ENCODE measurements around the gene METTL4.
"Not testable (repeated sequence)": the region's sequence is repeated elsewhere in the genome, so short reads cannot be mapped to it uniquely, and the experiment has no call there.

METTL4 gene

DNA sequence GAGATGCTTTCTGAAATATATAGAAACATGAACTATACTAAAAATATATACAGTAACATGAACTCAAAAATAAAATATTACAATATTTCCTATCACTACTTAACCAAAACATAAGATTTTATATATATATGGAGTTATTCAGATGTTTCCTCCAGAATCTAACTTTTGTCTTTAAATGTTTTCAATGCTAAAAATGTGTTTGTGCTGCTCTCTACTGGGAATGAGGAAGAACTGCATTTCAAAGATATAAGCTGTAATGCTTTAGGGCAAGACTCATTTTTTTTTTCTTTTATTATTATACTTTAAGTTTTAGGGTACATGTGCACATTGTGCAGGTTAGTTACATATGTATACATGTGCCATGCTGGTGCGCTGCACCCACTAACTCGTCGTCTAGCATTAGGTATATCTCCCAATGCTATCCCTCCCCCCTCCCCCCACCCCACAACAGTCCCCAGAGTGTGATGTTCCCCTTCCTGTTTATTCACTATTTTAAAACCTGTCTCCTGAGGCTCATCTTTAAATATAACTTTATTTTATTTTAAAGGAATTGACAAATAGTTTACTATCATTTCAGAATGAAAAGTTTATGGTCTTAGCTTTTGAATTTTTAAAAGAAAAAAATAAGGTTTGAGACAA is 29.3 kb downstream of the METTL4 start:
- not testable (repeated sequence) for H3K36me3 ChIP-seq; H3K4me3 ChIP-seq (ENCODE audit: low read depth, low read length); H3K27me3 ChIP-seq; H3K9me3 ChIP-seq; H3K4me1 ChIP-seq; DNase-seq
- TF ChIP-seq, protein P1, sequence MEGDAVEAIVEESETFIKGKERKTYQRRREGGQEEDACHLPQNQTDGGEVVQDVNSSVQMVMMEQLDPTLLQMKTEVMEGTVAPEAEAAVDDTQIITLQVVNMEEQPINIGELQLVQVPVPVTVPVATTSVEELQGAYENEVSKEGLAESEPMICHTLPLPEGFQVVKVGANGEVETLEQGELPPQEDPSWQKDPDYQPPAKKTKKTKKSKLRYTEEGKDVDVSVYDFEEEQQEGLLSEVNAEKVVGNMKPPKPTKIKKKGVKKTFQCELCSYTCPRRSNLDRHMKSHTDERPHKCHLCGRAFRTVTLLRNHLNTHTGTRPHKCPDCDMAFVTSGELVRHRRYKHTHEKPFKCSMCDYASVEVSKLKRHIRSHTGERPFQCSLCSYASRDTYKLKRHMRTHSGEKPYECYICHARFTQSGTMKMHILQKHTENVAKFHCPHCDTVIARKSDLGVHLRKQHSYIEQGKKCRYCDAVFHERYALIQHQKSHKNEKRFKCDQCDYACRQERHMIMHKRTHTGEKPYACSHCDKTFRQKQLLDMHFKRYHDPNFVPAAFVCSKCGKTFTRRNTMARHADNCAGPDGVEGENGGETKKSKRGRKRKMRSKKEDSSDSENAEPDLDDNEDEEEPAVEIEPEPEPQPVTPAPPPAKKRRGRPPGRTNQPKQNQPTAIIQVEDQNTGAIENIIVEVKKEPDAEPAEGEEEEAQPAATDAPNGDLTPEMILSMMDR (IDR thresholded peaks at IDR 0.05; ENCODE audit: low read depth, low read length) = peak; percentile 38

DNA sequence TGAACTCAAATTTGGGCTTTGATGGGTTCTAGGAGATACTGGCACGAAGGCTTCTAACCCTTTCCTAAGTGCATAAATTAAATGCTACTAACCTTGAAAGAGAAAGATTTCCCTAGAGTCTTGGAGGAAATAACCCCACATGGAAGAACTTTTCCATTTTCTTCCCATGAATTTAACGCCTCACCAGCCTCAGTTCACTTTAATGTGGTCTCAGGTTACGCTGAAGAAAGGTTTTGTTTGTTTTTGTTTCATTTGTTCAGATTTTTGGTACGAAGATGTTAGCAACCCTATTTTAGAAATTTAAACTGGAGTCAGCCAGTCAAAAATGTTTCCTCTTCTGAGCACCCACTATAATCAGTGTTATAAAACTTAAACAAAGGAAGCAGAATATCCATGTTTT is 30.7 kb downstream of the METTL4 start:
- H3K4me1 ChIP-seq = no peaks in the 10 kb centered on the region
- H3K9me3 ChIP-seq = no peaks in the 10 kb centered on the region
- DNase-seq = no peak
- TF ChIP-seq, protein P1 (IDR thresholded peaks at IDR 0.05; ENCODE audit: low read depth, low read length) = no peak
- H3K36me3 ChIP-seq = no peaks in the 10 kb centered on the region
- no peaks in the 10 kb centered on the region for H3K27me3 ChIP-seq
- H3K4me3 ChIP-seq (ENCODE audit: low read depth, low read length) = no peak overlapping the region

DNA sequence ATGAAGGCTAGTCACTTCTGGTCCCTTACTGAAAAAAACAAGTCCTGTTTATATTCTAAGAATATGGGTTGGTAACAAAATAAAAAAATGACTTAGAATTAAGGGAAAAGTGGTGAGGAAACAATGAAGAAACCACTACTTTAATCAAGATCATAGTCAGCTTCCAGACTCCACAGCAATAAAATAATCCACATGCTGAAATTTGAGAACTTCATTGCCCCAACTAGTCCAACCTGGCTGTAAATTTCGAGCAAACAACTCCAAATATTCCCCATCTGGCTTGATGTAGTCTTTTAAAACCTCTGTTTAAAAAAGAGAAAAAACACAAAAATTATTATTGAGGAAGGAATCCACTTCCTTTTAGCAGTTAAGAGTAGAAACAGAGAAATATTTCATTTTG is 32.5 kb downstream of the METTL4 start:
- DNase-seq = no peak
- H3K4me3 ChIP-seq (ENCODE audit: low read depth, low read length) = no peak overlapping the region
- H3K9me3 ChIP-seq = no peaks in the 10 kb centered on the region
- H3K4me1 ChIP-seq = no peaks in the 10 kb centered on the region
- no peaks in the 10 kb centered on the region for H3K36me3 ChIP-seq
- H3K27me3 ChIP-seq = no peaks in the 10 kb centered on the region
- TF ChIP-seq, protein P1 (IDR thresholded peaks at IDR 0.05; ENCODE audit: low read depth, low read length) = no peak

DNA sequence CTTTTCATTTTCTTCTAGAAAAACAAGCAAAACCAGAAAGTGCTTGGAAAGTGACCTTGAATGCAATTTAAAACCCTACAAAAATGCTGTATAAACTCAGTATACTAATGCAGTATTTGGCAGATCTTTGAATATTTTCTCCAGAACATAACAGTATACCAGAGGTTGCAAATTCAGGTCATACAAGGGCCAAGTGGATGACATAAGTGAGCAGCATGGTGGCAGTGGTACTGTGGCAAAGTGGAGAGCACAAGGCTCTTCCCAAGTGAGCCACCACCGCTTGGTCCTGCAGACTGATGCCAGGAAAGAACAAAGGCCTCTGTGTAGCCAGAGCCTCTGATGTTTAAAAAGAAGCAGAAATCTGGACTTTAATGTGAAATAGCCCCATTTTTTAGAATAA is 33.1 kb downstream of the METTL4 start:
- no peak for DNase-seq
- Histone ChIP-seq H3K4me3 (ENCODE audit: low read depth, low read length) (no peak overlapping the region), H3K36me3 (no peaks in the 10 kb centered on the region), H3K9me3 (no peaks in the 10 kb centered on the region), H3K4me1 (no peaks in the 10 kb centered on the region), H3K27me3 (no peaks in the 10 kb centered on the region)
- TF ChIP-seq, protein P1 (IDR thresholded peaks at IDR 0.05; ENCODE audit: low read depth, low read length) = no peak

DNA sequence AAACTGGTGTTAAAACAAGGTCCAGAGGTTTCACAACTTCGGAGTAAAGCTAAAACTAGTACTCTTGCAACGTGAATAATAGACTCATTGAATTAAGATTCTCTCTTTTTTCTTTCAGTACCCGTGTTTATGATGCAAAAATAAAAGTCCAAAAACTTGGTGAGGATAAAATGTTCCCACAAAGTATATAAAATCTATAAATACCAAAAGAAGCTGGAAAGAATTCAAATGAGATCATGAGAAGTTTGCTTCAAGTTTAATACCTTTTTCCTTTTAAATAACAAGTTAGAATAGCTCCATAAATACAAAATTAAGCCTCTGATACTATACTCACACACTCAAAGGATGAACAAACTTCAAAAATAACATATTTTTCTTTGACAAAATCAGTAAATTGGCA is 34.0 kb downstream of the METTL4 start:
- H3K4me3 ChIP-seq (ENCODE audit: low read depth, low read length) = no peak overlapping the region
- H3K36me3 ChIP-seq = no peaks in the 10 kb centered on the region
- H3K9me3 ChIP-seq = no peaks in the 10 kb centered on the region
- DNase-seq = no peak
- TF ChIP-seq, protein P1 (IDR thresholded peaks at IDR 0.05; ENCODE audit: low read depth, low read length) = no peak
- H3K27me3 ChIP-seq = no peaks in the 10 kb centered on the region
- H3K4me1 ChIP-seq = no peaks in the 10 kb centered on the region

DNA sequence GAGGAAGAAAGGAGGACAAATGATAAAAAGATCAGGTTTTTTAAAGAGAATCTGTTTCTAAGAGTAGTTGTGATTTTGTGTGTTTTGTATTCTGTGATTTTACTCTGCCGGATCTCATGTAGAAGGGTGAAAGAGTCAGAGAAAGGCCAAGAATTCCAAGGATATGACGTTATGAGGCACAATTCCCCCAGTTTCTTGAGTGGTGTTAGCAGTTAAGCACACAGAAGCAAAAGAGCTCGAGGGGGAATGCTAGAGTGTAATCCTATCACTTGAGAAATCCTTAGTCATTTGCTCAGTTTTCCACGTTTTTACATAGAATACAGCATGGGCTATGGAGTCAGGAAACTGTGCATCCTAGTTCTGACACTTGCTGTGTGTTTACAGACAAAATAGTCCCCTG is 34.8 kb downstream of the METTL4 start:
- Histone ChIP-seq H3K27me3 (no peaks in the 10 kb centered on the region), H3K9me3 (no peaks in the 10 kb centered on the region), H3K4me1 (no peaks in the 10 kb centered on the region), H3K36me3 (no peaks in the 10 kb centered on the region), H3K4me3 (ENCODE audit: low read depth, low read length) (no peak overlapping the region)
- TF ChIP-seq, protein P1 (IDR thresholded peaks at IDR 0.05; ENCODE audit: low read depth, low read length) = no peak
- DNase-seq = no peak

Measured in BE2C (cell line).